Osteocyte (in vitro differentiated cells): Measurements from ENCODE around the gene FJX1. TPM values are rescaled to one million over a fixed set of nuclear protein-coding genes. Genes with fewer than 3 reads are reported as not detected.

Experiments
- DNase-seq: peaks from one replicate; pipeline ENCODE4 v3.0.0; 2021; ENCODE audit warnings: mixed read lengths; ENCODE audit not compliant: unreplicated experiment; ENCODE audit errors: extremely low spot score
- H3K27ac Mint-ChIP-seq: one replicate; pipeline ENCODE4 v1.8.0; 2021; ENCODE audit warnings: mild to moderate bottlenecking, mixed read lengths; ENCODE audit not compliant: unreplicated experiment
- H3K27me3 Mint-ChIP-seq: one replicate; pipeline ENCODE4 v1.8.0; 2021; ENCODE audit warnings: mixed read lengths; ENCODE audit not compliant: unreplicated experiment
- H3K36me3 Mint-ChIP-seq: one replicate; pipeline ENCODE4 v1.8.0; 2021; ENCODE audit warnings: mixed read lengths; ENCODE audit not compliant: unreplicated experiment
- H3K4me1 Mint-ChIP-seq: one replicate; pipeline ENCODE4 v1.8.0; 2021; ENCODE audit warnings: mixed read lengths; ENCODE audit not compliant: unreplicated experiment
- H3K4me3 Mint-ChIP-seq: one replicate; pipeline ENCODE4 v1.8.0; 2021; ENCODE audit warnings: mild to moderate bottlenecking, moderate library complexity, mixed read lengths; ENCODE audit not compliant: unreplicated experiment
- H3K9me3 Mint-ChIP-seq: one replicate; pipeline ENCODE4 v1.8.0; 2021; ENCODE audit warnings: mixed read lengths; ENCODE audit not compliant: unreplicated experiment
- total RNA-seq: library from RNA; stranded (reverse); gene quantifications from 2 replicates; pipeline ENCODE4 v1.2.1, GENCODE V29; 2021
- TF ChIP-seq, protein P1 (sequence below): fragments of 200-600 bp; sonication (generic); IDR thresholded peaks from 2 replicates; pipeline ENCODE4 v1.5.0; 2021; ENCODE audit warnings: antibody characterized with exemption, mild to moderate bottlenecking, moderate library complexity

The FJX1 gene
- total RNA-seq, 1 donor from 2014 or later = 21.6 TPM

DNA sequence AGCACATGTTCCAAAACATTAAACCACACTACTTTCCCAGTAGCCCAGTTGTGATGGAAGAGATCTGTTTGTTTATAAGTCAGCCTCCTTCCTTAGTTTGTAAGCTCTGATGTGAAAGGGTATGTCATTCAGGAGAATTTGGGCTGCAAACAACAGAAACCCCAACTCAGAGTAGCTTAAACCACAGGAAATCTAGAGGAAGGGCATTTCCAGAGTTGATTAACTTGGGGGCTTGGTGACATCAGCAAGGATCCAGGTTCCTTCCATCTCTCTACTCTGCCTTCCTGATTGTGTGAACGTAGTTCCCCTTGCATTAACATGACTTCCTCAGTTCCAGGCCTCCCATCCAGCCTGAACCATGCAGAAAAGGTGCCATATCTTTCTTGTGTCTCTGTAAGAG lies 6.5 kb upstream of the FJX1 start:
- Mint-ChIP-seq H3K27ac (no peak overlapping the region), H3K36me3 (no peaks in the 10 kb centered on the region), H3K4me1 (peaks cover 13% of the 10 kb centered on the region), H3K27me3 (peaks cover 3% of the 10 kb centered on the region), H3K4me3 (no peak overlapping the region), H3K9me3 (no peaks in the 10 kb centered on the region)
- DNase-seq = no peak
- TF ChIP-seq, protein P1, sequence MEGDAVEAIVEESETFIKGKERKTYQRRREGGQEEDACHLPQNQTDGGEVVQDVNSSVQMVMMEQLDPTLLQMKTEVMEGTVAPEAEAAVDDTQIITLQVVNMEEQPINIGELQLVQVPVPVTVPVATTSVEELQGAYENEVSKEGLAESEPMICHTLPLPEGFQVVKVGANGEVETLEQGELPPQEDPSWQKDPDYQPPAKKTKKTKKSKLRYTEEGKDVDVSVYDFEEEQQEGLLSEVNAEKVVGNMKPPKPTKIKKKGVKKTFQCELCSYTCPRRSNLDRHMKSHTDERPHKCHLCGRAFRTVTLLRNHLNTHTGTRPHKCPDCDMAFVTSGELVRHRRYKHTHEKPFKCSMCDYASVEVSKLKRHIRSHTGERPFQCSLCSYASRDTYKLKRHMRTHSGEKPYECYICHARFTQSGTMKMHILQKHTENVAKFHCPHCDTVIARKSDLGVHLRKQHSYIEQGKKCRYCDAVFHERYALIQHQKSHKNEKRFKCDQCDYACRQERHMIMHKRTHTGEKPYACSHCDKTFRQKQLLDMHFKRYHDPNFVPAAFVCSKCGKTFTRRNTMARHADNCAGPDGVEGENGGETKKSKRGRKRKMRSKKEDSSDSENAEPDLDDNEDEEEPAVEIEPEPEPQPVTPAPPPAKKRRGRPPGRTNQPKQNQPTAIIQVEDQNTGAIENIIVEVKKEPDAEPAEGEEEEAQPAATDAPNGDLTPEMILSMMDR = no peak

DNA sequence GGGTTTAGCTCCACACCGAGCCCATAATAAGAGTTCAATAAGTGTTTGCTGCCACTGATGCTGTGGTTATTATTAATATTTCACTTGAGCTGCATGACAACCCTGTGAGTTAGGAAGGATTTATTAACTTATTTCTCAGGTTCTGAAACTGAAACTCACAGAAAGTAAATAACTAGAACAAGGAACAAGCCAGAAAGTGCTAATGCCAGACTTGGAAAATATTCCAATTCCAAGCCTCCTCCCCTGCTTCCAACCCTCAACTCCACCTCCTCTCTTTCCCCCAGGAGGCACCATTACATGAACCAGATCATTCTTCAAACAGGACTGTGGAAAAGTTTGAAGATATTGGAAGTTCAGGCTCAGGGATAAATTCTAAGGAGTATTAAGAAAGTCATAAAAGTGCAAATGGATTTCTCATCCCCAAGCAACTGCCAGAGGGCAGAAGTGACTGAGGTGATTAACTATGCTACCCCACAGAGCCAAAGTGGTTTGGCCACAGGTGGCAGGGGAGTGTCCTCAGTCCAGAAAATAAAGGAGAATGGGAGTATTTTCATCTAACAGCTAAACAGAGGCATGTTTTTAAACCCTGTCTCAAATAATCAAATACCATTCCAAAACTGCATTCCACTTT lies 3.2 kb upstream of the FJX1 start:
- Mint-ChIP-seq H3K4me1 (peaks cover 19% of the 10 kb centered on the region), H3K9me3 (no peaks in the 10 kb centered on the region), H3K27ac (no peak overlapping the region), H3K27me3 (no peaks in the 10 kb centered on the region), H3K36me3 (no peaks in the 10 kb centered on the region), H3K4me3 (no peak overlapping the region)
- no peak for DNase-seq
- TF ChIP-seq, protein P1 = no peak

DNA sequence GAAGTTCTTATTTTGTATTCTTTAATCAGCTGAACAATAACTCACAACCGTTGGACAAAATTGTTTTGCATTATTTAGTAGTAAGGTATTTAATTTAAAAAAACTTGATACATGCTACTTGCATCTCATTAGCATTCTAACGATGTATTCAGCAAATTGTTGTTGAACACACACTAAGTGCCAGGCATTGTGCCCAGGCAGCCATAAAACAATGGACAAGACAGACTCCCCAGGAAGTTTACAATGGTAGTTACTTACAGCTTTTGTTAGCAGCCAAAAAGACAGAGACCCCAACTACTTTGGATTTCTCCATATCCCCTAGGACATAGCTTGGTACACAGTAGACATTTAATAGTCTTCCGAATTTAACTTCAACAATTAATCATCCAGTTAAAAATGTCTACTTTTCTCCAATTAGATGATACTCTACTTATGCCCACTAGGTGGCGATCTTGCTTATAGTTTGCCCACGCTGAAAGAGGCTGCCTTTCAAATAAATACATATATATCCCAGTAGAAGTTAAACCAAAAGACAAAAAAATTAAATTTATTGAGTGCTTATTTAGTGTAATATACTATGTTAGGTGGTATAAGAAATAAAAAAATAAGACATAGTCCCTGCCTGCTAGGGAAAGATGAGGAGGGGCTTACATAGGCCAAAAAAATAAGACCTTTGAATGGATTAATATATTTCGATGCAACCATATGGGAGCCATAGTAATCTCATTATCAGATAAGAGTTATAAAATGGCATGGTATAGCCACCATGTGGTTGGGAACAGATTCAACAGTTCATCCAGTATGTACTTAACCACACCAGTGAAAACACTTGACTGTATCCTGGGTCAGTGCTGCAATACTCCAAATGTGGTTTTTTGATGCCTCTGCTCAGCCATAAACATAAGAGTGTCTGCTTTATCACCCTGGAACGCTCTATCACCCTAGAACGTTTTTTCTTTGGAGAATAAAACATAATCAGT lies 2.0 kb upstream of the FJX1 start:
- peaks cover 29% of the 10 kb centered on the region for H3K4me1 Mint-ChIP-seq
- H3K36me3 Mint-ChIP-seq = no peaks in the 10 kb centered on the region
- peak overlapping the region; percentile 29 for H3K4me3 Mint-ChIP-seq
- no peak overlapping the region for H3K27ac Mint-ChIP-seq
- DNase-seq = no peak
- H3K9me3 Mint-ChIP-seq = no peaks in the 10 kb centered on the region
- H3K27me3 Mint-ChIP-seq = no peaks in the 10 kb centered on the region
- TF ChIP-seq, protein P1 = peak; percentile 77

DNA sequence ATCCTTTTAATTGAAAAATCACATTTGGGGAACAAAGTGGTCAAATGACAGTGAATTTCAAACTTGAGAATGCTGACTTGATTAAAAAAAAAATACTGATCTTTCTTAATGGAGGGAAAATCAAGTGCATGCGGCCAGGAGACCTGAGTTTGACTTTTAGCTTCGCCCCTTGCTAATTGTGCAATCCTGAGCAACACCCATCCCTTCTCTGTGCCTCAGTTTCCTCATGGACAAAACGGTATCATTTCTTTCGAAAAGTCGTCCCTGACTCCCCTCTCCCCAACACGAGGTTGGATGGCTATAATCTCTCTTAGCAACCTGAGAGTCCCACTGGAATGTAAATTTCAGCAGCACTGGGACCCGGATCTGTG lies 959 bp upstream of the FJX1 start:
- Mint-ChIP-seq H3K36me3 (no peaks in the 10 kb centered on the region), H3K4me3 (peak overlapping the region; percentile 81), H3K27me3 (no peaks in the 10 kb centered on the region), H3K27ac (peak overlapping the region; percentile 80), H3K4me1 (peaks cover 40% of the 10 kb centered on the region), H3K9me3 (no peaks in the 10 kb centered on the region)
- DNase-seq = no peak
- TF ChIP-seq, protein P1 = no peak

GRCh38 chr11:35618497-35619115 lies 346 bp downstream of the FJX1 start:
- H3K4me3 Mint-ChIP-seq = peak overlapping the region; percentile 81
- peaks cover 53% of the 10 kb centered on the region for H3K4me1 Mint-ChIP-seq
- H3K9me3 Mint-ChIP-seq = no peaks in the 10 kb centered on the region
- TF ChIP-seq, protein P1 = no peak
- no peak overlapping the region for H3K27ac Mint-ChIP-seq
- no peaks in the 10 kb centered on the region for H3K27me3 Mint-ChIP-seq
- peak; percentile 85 for DNase-seq
- H3K36me3 Mint-ChIP-seq = no peaks in the 10 kb centered on the region
